ENCODE results near the gene PDE6A.
"Not testable (repeated sequence)": the region's sequence is repeated elsewhere in the genome, so short reads cannot be mapped to it uniquely, and the experiment has no call there.

DNA sequence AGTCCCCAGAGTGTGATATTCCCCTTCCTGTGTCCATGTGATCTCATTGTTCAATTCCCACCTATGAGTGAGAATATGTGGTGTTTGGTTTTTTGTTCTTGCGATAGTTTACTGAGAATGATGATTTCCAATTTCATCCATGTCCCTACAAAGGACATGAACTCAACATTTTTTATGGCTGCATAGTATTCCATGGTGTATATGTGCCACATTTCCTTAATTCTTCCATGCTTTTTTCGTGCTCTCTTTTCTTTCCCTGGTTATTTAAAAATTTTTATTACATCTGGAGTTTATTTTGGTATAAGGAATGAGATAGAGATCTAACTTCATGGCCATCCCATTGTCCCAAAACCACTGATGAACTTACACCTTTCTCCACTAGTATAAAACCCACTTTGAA lies 65.0 kb downstream of the PDE6A start:
- TF ChIP-seq, protein P1, sequence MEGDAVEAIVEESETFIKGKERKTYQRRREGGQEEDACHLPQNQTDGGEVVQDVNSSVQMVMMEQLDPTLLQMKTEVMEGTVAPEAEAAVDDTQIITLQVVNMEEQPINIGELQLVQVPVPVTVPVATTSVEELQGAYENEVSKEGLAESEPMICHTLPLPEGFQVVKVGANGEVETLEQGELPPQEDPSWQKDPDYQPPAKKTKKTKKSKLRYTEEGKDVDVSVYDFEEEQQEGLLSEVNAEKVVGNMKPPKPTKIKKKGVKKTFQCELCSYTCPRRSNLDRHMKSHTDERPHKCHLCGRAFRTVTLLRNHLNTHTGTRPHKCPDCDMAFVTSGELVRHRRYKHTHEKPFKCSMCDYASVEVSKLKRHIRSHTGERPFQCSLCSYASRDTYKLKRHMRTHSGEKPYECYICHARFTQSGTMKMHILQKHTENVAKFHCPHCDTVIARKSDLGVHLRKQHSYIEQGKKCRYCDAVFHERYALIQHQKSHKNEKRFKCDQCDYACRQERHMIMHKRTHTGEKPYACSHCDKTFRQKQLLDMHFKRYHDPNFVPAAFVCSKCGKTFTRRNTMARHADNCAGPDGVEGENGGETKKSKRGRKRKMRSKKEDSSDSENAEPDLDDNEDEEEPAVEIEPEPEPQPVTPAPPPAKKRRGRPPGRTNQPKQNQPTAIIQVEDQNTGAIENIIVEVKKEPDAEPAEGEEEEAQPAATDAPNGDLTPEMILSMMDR (IDR thresholded peaks at IDR 0.05; ENCODE audit: insufficient read depth, low read depth, low read length): not testable (repeated sequence)
- TF ChIP-seq EZH2 (IDR thresholded peaks at IDR 0.05; ENCODE audit: insufficient read depth, low read length): not testable (repeated sequence)
